Kasumi-1 (cell line): ENCODE data around the gene GNPTAB.

Experiments
- DNase-seq, 2 experiments: peaks; one replicate each; lab custom pipeline; 2025; lab: John Stamatoyannopoulos, UW

GNPTAB gene

GRCh38 chr12:101696251-101697196 is 134.2 kb downstream of the GNPTAB start:
- peak; percentile 37 to 44 for DNase-seq

- DNase-seq = no peak
These were observed 135.1 kb downstream of the GNPTAB start for GRCh38 chr12:101695706-101696105.
